ENCODE data around the gene SEC14L1.
"Not testable (repeated sequence)": the region's sequence is repeated elsewhere in the genome, so short reads cannot be mapped to it uniquely, and the experiment has no call there.

Gene SEC14L1

GRCh38 chr17:77142689-77143088, 1.9 kb downstream of the SEC14L1 start:
- no peak for DNase-seq

GRCh38 chr17:77143306-77143705, 2.5 kb downstream of the SEC14L1 start:
- DNase-seq: peak in 1 of 5 experiments; percentile 40

GRCh38 chr17:77144227-77144626, 3.5 kb downstream of the SEC14L1 start:
- no peak for DNase-seq

GRCh38 chr17:77145224-77145611, 4.4 kb downstream of the SEC14L1 start:
- peak in 1 of 5 experiments; percentile 18 for DNase-seq

GRCh38 chr17:77145612-77146245, 5.0 kb downstream of the SEC14L1 start:
- peak in 1 of 5 experiments; percentile 13 for DNase-seq

GRCh38 chr17:77146246-77146632, 5.5 kb downstream of the SEC14L1 start:
- no peak for DNase-seq

- DNase-seq: no peak
Measured at GRCh38 chr17:77146882-77147281, 6.1 kb downstream of the SEC14L1 start.

GRCh38 chr17:77147357-77147801, 6.6 kb downstream of the SEC14L1 start:
- peak in 1 of 5 experiments; percentile 16 for DNase-seq

GRCh38 chr17:77148077-77148939, 7.5 kb downstream of the SEC14L1 start:
- DNase-seq: no peak

GRCh38 chr17:77148940-77149510, 8.3 kb downstream of the SEC14L1 start:
- no peak for DNase-seq

- no peak for DNase-seq
Measured at GRCh38 chr17:77150196-77150595, 9.4 kb downstream of the SEC14L1 start.

- no peak for DNase-seq
Measured at GRCh38 chr17:77151186-77151585, 10.4 kb downstream of the SEC14L1 start.

GRCh38 chr17:77152056-77152455, 11.3 kb downstream of the SEC14L1 start:
- not testable (repeated sequence) for DNase-seq

- no peak for DNase-seq
Measured at GRCh38 chr17:77153472-77153871, 12.7 kb downstream of the SEC14L1 start.

GRCh38 chr17:77153999-77154586, 13.3 kb downstream of the SEC14L1 start:
- DNase-seq: no peak

GRCh38 chr17:77155125-77155524, 14.4 kb downstream of the SEC14L1 start:
- no peak for DNase-seq

- DNase-seq: not testable (repeated sequence)
Measured at GRCh38 chr17:77157766-77158165, 17.0 kb downstream of the SEC14L1 start.

GRCh38 chr17:77160091-77160874, 19.5 kb downstream of the SEC14L1 start:
- DNase-seq: no peak

GRCh38 chr17:77160875-77161530, 20.2 kb downstream of the SEC14L1 start:
- no peak for DNase-seq

GRCh38 chr17:77161953-77162352, 21.2 kb downstream of the SEC14L1 start:
- no peak for DNase-seq

GRCh38 chr17:77163001-77163400, 22.2 kb downstream of the SEC14L1 start:
- DNase-seq: no peak

All from T-helper 2 cell (primary cell).